ENCODE measurements around the gene MAP3K2.
"Not testable (repeated sequence)": the region's sequence is repeated elsewhere in the genome, so short reads cannot be mapped to it uniquely, and the experiment has no call there.

MAP3K2 gene

GRCh38 chr2:127355407-127356008 lies 32.3 kb downstream of the MAP3K2 start:
- H3K4me3 ChIP-seq (ENCODE audit: low read depth, low read length): no peak overlapping the region
- peaks cover 16% of the 10 kb centered on the region for H3K4me1 ChIP-seq (ENCODE audit: control insufficient read depth, insufficient read depth, low read length)
- TF ChIP-seq SETDB1 (IDR thresholded peaks at IDR 0.05; ENCODE audit: insufficient read length, low read length): no peak
- TF ChIP-seq ZNF362 (tag by site-specific recombination; IDR thresholded peaks at IDR 0.05): no peak
- no peak for TF ChIP-seq GLI4 (tag by site-specific recombination; IDR thresholded peaks at IDR 0.05)
- no peak for TF ChIP-seq ZNF175 (tag by site-specific recombination; IDR thresholded peaks at IDR 0.05)
- TF ChIP-seq ZNF48 (tag by site-specific recombination; IDR thresholded peaks at IDR 0.05): no peak
- TF ChIP-seq PATZ1 (tag by site-specific recombination; IDR thresholded peaks at IDR 0.05): no peak
- TF ChIP-seq ZNF155 (tag by site-specific recombination; IDR thresholded peaks at IDR 0.05): no peak
- TF ChIP-seq ZNF658 (tag by site-specific recombination; IDR thresholded peaks at IDR 0.05): no peak
- TF ChIP-seq ZBTB6 (tag by site-specific recombination; IDR thresholded peaks at IDR 0.05): no peak
- TF ChIP-seq ZSCAN30 (tag by site-specific recombination; IDR thresholded peaks at IDR 0.05): no peak
- no peak for TF ChIP-seq ZNF132 (tag by site-specific recombination; IDR thresholded peaks at IDR 0.05; ENCODE audit: borderline replicate concordance)
- TF ChIP-seq ZBTB21 (tag by site-specific recombination; IDR thresholded peaks at IDR 0.05): no peak
- no peak for TF ChIP-seq ZNF16 (tag by site-specific recombination; IDR thresholded peaks at IDR 0.05; ENCODE audit: low read depth)
- TF ChIP-seq ZNF416 (tag by site-specific recombination; IDR thresholded peaks at IDR 0.05): no peak
- TF ChIP-seq ZNF530 (tag by site-specific recombination; IDR thresholded peaks at IDR 0.05; ENCODE audit: low read depth): no peak
- no peak for TF ChIP-seq INSM2 (tag by site-specific recombination; IDR thresholded peaks at IDR 0.05)
- no peak for TF ChIP-seq GLIS1 (tag by site-specific recombination; IDR thresholded peaks at IDR 0.05)
- TF ChIP-seq ZNF202 (tag by site-specific recombination; IDR thresholded peaks at IDR 0.05; ENCODE audit: borderline replicate concordance): no peak
- no peak for TF ChIP-seq ZNF157 (tag by site-specific recombination; IDR thresholded peaks at IDR 0.05)
- CTCF ChIA-PET: interaction anchor here (0.7 to 2.5 kb wide), 4 partner anchors 21 to 124 kb away, joined by 3 to 7 read pairs (median 4); no protein-coding TSS in a partner anchor
- H3K9me3 ChIP-seq (ENCODE audit: control insufficient read depth, insufficient read depth, low read depth, low read length): no peaks in the 10 kb centered on the region
- H3K27ac ChIP-seq (ENCODE audit: extremely low read depth, low read depth, low read length): no peak overlapping the region
- POLR2A ChIA-PET: no interaction called here
- H3K36me3 ChIP-seq (ENCODE audit: control insufficient read depth in 2 of 2, insufficient read depth in 1 of 2, low read length in 2 of 2): no peaks in the 10 kb centered on the region

GRCh38 chr2:127353873-127354676 lies 33.7 kb downstream of the MAP3K2 start:
- CTCF ChIA-PET: interaction anchor here (0.6 to 0.8 kb wide), 4 partner anchors 61 to 116 kb away, joined by 3 to 4 read pairs (median 3); no protein-coding TSS in a partner anchor

GRCh38 chr2:127353223-127353622 lies 34.6 kb downstream of the MAP3K2 start:
- peaks cover 10% of the 10 kb centered on the region; the same call in 1 of the 2 replicates for H3K4me1 ChIP-seq (ENCODE audit: control insufficient read depth, insufficient read depth, low read length)
- H3K4me3 ChIP-seq (ENCODE audit: low read depth, low read length); H3K36me3 ChIP-seq (ENCODE audit: control insufficient read depth in 2 of 2, insufficient read depth in 1 of 2, low read length in 2 of 2); H3K9me3 ChIP-seq (ENCODE audit: control insufficient read depth, insufficient read depth, low read depth, low read length); POLR2A ChIA-PET; H3K27ac ChIP-seq (ENCODE audit: extremely low read depth, low read depth, low read length): not testable (repeated sequence)
- CTCF ChIA-PET: interaction anchor here (0.7 kb wide), 1 partner anchor 76 kb away, joined by 3 read pairs; no protein-coding TSS in a partner anchor

More at GRCh38 chr2:127353873-127354676, 33.7 kb downstream of the MAP3K2 start:
- H3K4me1 ChIP-seq (ENCODE audit: control insufficient read depth, insufficient read depth, low read length); H3K36me3 ChIP-seq (ENCODE audit: control insufficient read depth in 2 of 2, insufficient read depth in 1 of 2, low read length in 2 of 2); H3K27ac ChIP-seq (ENCODE audit: extremely low read depth, low read depth, low read length); POLR2A ChIA-PET; H3K9me3 ChIP-seq (ENCODE audit: control insufficient read depth, insufficient read depth, low read depth, low read length); H3K4me3 ChIP-seq (ENCODE audit: low read depth, low read length): not testable (repeated sequence)
